NCI-H1105 treated with DMSO at 0.1 percent for 48 hours (cell line): ENCODE results near the gene PPP3R1.

ENCODE experiments used
- DNase-seq: peaks from one replicate; lab custom pipeline; 2025; lab: John Stamatoyannopoulos, UW

The PPP3R1 gene

GRCh38 chr2:68151037-68151436 lies 101.3 kb downstream of the PPP3R1 start:
- no peak for DNase-seq

- no peak for DNase-seq
These were observed 110.5 kb downstream of the PPP3R1 start for GRCh38 chr2:68141875-68142274.

- DNase-seq: no peak
These were observed 116.6 kb downstream of the PPP3R1 start for GRCh38 chr2:68135448-68136320.

DNA sequence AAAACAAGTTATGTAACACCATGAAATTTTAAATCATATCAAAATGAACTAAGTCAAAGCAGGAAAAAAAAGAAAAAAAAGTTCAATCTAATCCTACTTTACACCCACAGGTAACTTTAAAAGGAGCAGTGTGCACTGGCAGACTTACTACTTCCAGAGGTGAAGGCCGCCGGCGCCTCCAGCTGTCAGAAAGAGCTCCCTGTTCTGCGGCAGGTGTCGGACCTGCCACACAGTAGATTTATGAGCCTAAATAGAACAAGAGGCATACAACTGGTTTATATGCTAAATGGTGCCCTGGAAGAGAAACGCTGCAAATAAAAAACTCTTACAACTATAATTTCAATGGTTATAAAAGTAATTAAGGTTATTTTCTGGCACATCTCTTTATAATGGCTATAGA lies 117.8 kb downstream of the PPP3R1 start:
- DNase-seq: no peak

DNA sequence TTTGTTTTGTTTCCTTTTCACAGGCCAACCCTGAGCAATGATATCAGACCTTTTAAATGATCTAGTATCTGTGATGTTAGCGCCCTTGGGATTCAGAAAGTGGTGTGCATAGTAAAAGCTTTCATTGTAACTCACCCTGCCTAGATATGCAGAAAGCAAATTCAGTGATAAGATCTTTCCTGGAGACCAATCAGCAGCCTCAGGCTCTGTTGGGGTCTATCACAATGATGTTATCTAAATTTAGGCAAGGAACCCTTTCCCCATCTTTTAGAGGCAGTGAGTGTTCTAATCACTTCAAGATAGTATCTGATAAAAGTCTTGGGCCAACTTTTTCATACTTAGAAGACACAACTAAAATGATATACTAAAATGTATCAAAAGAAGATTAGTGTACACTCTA lies 118.2 kb downstream of the PPP3R1 start:
- DNase-seq: no peak
